Activated CD4-positive, CD25-positive, alpha-beta regulatory T cell treated with anti-CD3 and anti-CD28 coated beads, Interleukin-2, amount 50 U/mL, for 24 hours (primary cell): Measurements from ENCODE around the gene PUS1.
"Not testable (repeated sequence)": the region's sequence is repeated elsewhere in the genome, so short reads cannot be mapped to it uniquely, and the experiment has no call there.

Source experiments
- ATAC-seq, 2 donors: fragments of 150-1000 bp; cut with Tn5 transposase; one replicate each; pipeline ENCODE4 v1.10.0; 2021; ENCODE audit warnings: mild to moderate bottlenecking in 1 of 2, moderate library complexity in 1 of 2

The PUS1 gene

DNA sequence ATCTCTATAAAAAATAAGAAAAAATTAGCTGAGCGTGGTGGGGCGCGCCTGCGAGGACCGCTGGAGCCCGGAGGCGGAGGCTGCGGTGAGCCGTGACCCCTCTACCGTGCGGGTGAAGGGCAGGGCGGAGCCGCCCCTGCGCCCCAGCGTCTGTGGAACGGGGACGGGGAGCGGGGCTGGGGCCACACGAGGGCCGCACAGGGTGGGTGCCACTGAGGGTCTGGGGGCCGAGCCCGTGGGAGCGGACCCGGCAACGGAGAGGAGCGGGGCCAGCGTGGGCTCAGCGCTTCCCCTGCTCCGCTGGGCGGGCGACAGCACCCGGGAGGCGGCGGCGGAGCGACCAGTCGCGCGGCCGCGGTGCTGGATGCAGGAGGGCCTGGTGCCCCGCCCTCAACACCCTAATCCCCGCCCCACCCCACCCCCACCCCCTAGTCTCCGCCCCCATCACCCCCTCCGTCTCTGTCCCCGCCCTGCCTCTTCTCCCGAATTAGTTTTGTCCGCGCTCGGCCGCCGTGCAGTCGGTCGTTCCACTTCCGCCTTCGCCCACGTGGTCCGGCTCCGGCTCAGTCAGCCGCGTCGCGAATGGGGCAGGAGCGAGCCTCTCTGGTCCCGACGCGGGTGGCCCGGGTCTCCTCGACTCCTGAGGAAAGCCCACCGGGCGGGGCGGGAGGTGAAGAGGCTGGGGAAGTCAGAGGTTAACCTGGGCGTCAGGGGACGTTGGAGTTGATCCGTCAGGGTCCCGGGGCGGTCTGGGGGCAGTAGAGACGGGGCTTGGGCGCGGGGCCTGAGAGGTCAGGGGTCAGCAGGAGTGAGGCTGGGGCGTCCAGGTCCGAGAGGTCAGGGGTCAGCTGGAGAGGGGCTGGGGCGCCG is at the start of gene PUS1:
Gene PUS1 (plus strand): TSS at position 566 of the 870 bp plus-strand sequence. CDS start 447 bp downstream, outside the sequence.
- peak; percentile 79 to 85 for ATAC-seq

DNA sequence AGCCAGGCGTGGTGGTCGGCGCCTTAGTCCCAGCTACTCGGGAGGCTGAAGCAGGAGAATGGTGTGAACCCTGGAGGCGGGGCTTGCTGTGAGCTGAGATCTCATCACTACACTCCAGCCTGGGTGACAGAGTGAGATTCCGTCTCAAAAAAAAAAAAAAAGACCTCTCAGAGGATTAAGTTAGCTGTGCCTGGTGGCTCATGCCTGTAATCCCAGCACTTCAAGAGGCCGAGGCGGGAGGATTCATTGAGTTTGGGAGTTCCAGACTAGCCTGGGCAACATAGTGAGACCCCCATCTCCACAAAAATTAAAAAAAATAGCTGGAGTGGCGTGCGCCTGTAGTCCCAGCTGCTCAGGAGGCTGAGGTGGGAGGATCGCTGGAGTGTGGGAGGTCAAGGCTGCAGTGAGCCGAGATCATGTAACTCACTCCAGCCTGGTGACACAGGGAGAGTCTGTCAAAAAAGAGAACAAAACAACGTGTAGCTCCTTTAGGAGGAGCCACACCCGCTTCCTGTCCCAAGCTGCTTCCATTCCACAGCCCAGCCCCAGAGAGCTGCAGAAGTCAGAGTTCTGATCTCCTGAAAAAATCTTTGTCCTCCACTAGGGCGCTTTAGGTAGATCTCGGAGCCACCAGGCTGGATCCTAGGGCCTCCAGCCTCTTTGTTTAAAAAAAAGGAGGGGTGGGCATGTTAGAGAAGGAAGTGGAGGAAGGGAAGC is 46.1 kb upstream of the PUS1 start:
- no peak for ATAC-seq

DNA sequence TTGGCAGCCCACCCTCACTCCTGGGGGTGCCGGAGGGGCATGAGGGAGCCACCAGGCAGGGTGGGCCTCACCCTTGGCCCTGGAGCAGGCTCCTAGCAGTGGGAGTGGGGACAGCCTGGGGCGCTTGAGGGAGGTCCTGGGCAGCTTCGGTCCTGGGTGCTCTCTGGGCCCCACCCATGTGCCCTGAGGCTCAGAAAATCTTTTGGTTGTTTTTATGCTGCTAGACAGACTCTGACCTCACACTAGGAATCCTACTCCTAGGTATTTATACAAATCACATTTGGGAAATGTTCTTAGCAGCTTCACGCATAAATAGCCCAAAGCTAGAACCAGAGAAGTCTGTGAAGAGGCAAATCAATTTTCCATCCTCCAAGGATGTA is 45.6 kb upstream of the PUS1 start:
- ATAC-seq, result no peak

DNA sequence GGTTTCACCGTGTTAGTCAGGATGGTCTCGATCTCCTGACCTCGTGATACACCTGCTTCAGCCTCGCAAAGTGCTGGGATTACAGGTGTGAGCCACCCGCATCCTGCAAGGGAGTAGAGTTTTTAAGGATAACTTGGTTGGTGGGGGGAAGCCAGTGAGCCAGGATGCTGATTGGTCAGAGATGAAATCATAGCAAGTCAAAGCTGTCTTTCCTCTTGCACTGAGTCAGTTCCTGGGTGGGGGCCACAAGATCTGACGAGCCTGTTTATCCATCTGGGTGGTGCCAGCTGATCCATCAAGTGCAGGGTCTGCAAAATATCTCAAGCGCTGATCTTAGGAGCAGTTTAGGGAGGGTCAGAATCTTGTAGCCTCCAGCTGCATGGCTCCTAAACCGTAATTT is 44.0 kb upstream of the PUS1 start:
- ATAC-seq, result not testable (repeated sequence)

DNA sequence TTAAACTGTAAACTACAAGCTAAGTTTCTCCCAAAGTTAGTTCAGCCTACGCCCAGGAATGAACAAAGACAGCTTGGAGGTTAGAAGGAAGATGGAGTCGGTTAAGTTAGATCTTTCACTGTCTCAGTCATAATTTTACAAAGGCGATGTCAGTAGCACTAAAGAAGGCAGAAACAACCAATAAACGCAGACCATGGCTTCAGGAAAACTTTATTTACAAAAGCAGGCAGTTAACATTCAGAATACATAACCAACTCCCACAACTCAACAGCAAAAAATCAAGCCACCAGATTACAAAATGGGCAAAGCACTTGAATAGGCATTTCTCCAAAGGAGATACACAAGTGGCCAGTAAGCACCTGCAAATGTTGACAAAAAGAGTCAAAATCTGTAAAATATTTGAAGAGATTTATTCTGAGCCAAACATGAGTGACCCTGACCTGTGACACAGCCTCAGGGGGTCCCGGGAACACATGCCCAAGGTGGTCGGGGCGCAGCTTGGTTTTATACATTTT is 43.5 kb upstream of the PUS1 start:
- no peak for ATAC-seq

DNA sequence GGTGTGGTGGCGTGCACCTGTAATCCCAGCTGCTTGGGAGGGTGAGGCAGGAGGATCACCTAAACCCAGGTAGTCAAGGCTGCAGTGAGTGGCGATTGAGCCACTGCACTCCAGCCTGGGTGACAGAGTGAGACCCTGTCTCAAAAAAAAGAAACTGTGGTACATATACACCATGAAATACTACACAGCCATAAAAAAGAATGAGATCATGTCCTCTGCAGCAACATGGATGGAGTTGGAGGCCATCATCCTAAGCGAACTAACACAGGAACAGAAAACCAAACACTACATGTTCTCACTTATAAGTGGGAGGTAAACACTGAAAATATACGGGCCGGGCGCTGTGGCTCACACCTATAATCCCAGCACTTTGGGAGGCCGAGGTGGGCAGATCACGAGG is 37.4 kb upstream of the PUS1 start:
- not testable (repeated sequence) for ATAC-seq

DNA sequence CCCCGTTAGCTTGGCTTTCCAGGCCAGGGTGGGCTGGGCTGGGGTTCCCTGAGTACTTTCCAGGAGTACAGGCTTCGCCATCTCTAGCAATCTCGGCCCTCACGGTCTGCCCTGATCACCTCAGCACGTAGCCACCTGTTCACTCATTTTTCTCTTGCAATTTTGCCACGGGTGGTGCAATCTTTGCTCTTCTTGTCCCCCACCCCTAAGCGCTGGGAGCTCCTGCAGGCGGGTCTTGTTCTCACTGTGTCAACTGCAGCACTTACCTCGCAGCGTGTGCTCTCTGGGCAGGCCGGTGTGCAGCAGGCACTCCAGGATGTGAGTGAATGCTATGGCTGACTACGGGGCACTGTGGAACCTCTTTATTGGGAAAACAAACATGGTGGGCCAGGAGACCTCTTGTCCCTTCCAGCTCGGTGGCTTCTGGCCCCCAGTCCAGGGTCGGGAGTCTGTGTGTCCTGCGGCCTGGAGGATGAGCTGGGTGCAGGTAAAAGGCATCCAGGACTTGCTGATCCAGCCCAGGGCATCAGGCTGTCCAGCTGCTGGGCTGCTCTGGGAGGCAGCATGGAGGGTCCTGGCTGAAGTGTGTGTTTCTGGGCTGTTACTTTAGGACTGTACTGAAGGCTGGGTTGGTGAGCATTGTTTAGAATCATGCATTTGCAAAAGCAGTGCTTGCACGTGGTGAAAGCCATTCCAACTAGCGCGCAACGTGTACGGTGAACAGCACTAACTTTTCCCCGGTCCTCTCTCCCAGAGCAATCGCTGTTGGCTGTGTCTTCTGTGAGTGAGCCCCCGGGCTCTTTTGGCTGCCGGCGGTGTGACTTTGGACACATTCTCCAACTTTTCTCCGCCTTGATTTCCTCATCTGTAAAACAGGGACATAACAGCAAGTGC is 36.1 kb upstream of the PUS1 start:
- no peak for ATAC-seq

DNA sequence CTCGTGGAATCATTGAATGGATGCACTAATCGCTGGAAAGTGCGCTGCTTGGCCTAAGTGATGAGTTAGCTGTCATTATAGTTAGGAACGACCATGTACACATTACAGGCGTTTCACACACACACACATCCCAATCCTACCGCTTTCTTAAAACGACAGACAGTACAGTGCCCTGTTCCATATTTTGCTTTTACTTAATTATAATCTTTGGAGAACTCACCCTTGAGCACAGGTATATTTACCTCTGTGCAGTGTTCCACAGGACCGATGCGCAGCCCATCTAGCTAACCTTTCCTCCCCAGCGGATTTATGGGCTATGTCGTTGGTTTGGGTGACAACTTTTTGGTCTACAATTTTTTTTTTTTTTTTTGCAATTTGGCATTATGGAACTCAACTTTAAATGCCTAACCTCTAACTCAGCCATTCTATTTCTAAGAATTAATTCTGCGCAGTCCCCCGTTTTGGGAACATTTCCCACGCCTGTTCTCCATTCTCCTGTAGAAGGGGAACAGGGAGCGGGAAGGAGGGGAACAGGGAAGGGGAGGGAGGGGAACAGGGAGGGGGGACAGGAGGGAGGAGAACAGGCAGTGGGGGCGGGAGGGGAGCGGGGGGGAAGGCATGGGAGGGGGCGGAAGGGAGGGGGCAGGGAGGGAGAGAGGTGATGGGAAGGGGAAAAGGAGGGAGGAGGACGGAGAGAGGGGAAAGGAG is 35.3 kb upstream of the PUS1 start:
- ATAC-seq, result no peak

DNA sequence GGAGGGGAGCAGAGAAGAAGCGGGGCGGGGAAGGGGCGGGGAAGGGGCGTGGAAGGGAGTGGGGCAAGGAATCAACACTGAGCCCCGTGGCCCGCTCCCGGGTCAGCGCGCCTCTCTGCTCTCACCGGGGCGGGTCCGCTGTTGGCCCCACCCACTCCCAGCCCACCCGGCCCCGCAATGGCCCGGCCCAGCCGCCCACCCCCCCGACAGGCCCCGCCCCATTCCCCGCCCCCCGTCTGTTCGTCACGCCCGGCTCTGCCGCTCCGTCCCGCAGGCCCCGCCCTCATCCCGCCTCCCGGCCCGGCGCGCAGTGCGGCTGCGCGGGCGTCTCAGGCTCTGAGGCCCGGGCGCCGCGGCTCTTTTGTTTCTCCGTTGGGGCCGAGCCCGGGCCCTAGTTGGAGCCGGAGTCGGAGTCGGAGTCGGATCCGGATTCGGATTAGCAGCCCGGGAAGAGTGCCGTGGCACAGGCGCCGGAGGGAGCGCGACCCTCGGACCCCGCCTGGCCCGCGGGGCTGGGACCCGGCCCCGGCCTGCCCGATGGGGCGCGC is 34.7 kb upstream of the PUS1 start, which contains the start of gene ULK1:
Gene ULK1 (plus strand): TSS at position 310 of the 548 bp plus-strand sequence. CDS start 380 bp downstream, outside the sequence.
- ATAC-seq, result peak; percentile 75 to 77

DNA sequence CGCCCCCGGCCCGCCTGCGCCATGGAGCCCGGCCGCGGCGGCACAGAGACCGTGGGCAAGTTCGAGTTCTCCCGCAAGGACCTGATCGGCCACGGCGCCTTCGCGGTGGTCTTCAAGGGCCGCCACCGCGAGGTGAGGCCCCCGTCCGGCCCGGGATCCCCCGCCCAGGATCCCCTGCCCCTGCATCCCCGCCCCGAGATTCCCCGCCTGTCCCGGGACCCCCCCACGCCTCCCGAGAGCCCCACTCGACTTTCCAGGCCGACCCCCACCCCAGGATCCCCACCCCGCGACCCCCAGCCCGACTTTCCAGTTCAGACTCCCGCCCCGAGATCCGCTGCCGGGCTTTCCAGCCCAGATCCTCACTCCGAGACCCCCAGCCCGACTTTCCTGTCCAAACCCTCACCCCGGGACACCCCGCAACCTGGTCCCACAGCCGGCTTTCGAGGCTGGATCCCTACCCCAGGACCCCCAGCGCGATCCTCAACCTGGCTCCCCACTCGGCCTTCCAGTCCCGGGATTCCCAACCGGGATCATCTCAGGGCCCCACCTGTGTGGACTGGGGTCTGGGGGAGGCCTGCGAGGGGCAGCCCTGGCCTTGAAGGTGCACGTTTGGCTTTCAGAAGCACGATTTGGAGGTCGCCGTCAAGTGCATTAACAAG is 34.0 kb upstream of the PUS1 start:
- no peak for ATAC-seq

DNA sequence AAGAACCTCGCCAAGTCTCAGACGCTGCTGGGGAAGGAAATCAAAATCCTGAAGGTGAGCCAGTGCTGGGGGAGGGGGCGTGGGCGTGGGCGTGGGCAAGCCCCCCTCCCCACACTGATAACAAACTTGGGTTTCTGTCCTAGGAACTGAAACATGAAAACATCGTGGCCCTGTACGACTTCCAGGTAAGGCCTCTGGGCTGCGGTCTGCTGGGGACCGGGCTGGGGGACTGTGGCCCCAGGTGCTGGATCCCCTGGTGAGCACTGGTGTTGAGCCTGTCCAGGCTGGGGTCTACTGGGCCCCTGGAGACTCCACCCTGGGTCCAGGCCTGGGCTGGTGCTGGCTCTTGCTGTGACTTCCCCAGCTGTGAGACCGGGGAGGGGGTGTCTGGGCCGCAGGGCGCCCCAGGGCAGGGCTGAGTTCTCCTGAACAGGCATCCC is 33.4 kb upstream of the PUS1 start:
- peak; percentile 1 to 17 for ATAC-seq

DNA sequence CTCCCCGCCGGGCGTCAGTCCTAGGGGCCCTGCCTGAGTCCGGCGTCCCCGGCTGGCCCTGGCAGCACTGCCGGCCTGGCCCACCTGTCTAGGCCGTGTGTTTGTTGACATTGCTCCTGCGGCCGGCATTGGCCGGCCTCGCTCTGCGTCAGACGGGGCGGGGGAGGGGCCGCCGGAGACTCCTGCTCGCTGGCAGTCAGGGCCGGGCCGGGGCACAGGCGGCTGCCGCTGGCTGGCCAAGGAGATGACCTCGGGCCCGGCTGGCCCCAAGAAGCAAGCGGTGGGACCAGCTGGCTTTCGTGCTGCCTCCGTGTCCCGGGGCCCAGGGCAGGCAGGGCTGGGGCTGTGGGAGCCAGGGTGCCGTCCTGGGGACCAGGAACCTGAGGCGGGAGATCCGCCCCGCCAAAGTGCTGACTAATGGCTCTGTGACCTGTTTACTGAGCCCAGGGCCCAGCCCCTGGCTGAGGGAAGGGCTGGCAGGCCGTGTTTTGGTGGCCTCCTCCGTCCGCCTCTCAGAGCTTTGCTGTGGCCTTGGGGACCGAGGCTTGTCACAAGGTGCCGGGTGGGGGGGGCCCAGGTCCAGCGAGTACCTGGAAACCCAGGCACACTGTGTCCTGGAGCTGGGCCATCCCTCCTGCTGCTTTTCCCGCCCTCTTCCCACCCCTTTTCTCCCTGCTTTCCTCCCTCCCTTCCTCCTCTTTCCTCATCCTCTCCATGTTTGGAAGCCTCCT is 32.8 kb upstream of the PUS1 start:
- peak; percentile 66 to 70 for ATAC-seq

DNA sequence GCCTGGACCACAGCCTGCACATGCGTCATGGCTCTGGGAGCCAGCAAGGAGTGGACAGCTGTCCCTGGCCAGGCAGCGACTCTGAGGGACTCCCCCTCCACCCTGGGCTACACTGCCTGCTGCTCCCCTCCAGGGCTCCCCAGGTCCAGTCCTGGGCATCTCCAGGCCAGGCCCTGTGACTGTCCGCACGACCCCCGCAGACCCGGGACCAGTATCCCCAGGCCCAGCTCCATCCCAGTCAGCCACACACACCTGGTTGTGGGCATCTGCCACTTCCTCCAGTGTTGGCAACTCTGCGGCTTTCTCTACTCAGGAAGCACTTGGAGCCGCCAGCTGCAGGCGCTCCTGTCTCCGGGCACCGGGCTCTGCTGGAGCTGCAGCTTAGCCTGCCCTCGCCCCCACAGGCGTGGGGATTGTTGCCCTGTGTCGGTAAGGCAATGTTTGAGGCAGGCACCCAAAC is 32.2 kb upstream of the PUS1 start:
- no peak for ATAC-seq

DNA sequence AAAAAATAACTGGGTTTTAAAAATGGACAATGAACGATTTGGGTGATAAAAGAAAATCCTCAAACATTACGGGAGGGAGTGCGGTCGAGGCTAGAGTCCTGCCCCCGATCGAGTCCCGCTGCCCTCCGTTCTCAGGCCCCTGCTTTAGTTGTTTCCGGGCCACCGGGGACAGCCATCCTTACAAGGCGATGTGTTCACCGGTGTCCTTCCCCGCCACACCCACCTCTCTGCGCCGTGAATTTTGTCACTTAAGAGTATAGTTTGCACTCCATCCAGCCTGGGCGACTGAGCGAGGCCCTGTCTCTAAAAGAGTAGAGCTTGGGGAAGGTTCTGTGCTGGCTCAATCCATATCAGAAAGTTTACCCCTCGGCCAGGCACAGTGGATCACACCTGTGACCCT is 31.8 kb upstream of the PUS1 start:
- ATAC-seq, result no peak

DNA sequence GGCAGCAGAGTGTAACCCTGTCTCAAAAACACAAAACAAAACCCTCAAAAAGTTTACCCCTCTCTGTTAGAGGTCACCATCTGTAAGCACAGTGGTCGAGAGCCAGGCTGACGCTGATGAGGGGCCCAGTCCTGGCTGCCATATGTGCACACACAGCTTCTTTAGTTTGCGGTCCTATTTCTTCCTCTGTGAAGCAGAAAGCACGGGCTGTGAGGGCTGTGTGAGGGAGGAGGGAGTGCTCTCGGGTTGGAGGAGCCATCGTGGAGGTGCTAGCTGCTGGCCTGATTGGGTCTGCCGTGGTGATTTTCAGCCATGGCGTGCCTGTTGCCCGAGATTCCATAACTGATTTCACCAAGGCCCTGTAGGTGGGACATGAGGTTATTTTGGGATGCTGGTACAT is 31.2 kb upstream of the PUS1 start:
- no peak for ATAC-seq

DNA sequence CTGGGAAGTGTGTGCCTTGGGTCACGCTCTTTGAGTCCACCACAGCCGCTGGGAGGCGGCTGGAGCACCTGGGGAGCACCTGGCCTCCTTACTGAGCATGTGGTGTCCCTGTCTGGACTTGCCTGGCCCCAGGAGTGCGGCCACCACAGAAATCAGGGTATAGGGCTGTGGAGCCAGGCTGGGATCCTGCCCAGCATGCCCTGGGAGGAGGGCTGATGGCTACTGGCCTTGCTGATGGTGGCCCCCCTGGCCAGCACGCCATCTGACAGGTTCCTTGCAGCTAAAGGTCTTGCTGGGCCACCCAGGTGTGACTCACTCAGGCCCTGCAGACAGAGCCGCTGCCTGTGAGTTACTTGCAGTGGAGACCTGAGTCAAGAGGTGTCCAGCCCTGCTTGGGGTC is 28.7 kb upstream of the PUS1 start:
- no peak for ATAC-seq

DNA sequence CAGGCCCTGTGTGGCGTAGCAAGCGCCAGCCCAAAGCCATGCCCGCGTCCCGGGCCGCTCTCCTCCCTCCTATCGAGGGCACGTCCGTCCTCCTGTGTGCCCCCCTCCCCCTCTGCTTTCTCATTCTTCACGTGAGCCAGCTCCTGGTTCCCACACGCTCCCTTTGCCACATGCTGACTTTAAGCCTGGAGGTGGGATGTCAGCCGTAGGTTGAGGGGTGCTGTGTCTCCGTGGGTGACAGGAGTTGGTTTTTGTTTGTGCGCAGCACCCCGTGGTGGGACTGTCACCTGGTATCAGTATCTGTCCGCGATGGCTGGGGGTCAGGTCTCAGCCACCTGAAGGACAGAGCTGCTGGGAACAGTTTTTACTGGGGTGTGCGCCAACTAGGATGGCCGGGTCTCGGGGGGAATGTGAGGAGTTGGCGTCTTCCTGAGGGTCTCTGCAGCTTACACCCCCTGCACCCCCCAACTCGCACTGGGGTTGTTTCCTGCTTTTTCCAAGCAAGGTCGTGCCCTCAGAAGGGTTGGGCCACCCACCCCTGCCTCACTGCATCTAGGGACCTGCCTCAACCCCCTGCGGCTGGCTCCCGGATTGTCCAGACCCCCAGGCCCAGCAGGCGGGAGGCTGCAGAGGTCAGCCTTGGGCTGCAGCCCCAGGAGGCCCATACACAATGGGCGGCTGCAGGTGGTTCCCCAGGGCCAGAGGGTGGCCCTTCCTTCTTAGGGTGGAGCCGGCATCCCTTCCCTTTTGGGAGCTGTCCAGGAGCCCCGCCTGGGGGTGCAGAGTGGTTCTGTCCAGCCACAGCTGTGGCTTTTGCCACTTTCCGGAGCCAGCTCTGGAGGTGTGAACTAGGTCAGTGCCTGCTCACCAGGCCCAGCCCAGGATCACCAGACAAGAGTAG is 27.4 kb upstream of the PUS1 start:
- ATAC-seq, result no peak

DNA sequence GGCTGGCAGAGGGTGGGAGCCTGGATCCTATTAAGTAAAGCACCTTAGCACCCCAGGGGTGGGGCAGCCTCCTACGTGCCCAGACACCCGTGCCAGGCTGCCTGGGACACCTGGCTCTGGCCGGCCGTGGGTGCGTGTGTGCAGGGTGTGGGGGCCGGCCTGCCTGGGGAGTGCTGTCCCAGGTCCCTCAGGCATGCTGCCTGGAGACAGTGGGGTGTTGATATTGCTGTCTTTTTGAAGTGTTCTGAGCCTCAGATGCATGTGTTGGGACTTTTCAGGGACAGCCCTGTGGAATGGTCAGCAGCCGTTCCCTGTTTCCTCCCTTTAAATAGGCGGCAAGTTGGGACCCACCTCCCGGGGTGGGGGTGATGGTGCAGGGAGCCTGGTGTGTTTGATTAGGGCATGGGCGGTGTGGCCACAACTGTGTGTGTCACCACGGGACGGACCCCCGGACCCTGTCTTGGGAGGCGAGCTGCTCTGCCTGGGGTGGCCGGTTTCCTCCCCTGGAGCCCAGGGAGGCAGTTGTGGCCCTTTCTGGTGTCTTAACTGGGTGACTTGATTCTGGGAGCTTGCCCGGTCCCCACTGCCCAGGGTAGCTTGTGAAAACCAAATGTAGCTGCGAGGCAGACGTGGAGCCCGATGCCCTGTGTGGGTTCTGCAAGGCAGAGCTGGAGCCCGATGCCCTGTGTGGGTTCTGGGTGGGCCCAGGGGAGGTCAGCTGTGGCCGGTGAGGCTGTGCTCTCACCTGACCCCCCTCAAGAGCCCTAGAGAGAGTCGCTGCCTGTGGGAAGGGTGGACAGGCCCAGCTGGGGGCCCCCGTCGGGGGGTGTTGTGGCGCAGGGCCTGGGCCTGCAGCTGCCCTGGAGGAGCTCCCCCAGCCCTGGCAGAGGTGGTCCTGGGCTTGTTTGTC is 26.5 kb upstream of the PUS1 start:
- ATAC-seq, result no peak
